OCI-LY3 (cell line): ENCODE results near the gene PIP5K1B.

Source experiments
- H2AFZ ChIP-seq: fragments of 200-600, 300-600 bp; shearing (Covaris generic); 2 replicates; pipeline ENCODE4 v1.6.0; 2014; ENCODE audit warnings: antibody characterized with exemption, low read depth, low read length
- H3K27ac ChIP-seq: fragments of 200-600, 300-600 bp; sonication (generic); 2 replicates; pipeline ENCODE4 v1.5.1; 2014; ENCODE audit warnings: mild to moderate bottlenecking, low read length, moderate library complexity, mixed read lengths
- H3K27me3 ChIP-seq: fragments of 200-600, 300-600 bp; sonication (generic); 2 replicates; pipeline ENCODE4 v1.6.1; 2014; ENCODE audit warnings: low read depth, low read length, mixed read lengths
- H3K36me3 ChIP-seq: fragments of 200-600, 300-600 bp; sonication (generic); replicated peaks from 2 replicates; pipeline ENCODE3; 2014; ENCODE audit warnings: low read depth, low read length, mixed read lengths
- H3K4me1 ChIP-seq: fragments of 300-600, 200-600 bp; sonication (generic); 2 replicates; pipeline ENCODE4 v1.6.1; 2014; ENCODE audit warnings: low read length, mixed read lengths
- H3K4me2 ChIP-seq: fragments of 200-600, 300-600 bp; sonication (generic); 2 replicates; pipeline ENCODE4 v1.6.1; 2014; ENCODE audit warnings: low read length, mixed read lengths
- H3K4me3 ChIP-seq: fragments of 300-600, 200-600 bp; sonication (generic); 2 replicates; pipeline ENCODE4 v1.5.1; 2014; ENCODE audit warnings: antibody characterized with exemption, mild to moderate bottlenecking, low read length, moderate library complexity
- H3K79me2 ChIP-seq: fragments of 300-600, 200-600 bp; shearing (Covaris generic); 2 replicates; pipeline ENCODE4 v1.6.1; 2014; ENCODE audit warnings: mild to moderate bottlenecking, low read length, mixed read lengths
- H3K9ac ChIP-seq: fragments of 300-600, 200-600 bp; shearing (Covaris generic); 2 replicates; pipeline ENCODE4 v1.6.0; 2014; ENCODE audit warnings: mild to moderate bottlenecking, low read length, moderate library complexity
- H3K9me3 ChIP-seq: fragments of 200-600, 300-600 bp; shearing (Covaris generic); 2 replicates; pipeline ENCODE4 v1.6.1; 2014; ENCODE audit warnings: low read length, mixed read lengths; ENCODE audit not compliant: insufficient read depth
- H4K20me1 ChIP-seq: fragments of 200-600, 300-600 bp; sonication (generic); 2 replicates; pipeline ENCODE4 v1.6.1; 2016; ENCODE audit warnings: low read length, mixed read lengths; ENCODE audit not compliant: insufficient read depth
- EZH2phosphoT487 ChIP-seq: fragments of 200-600 bp; shearing (Covaris generic); IDR thresholded peaks from 2 replicates; pipeline ENCODE4 v1.6.1; 2018; ENCODE audit warnings: antibody characterized with exemption, mixed run types, low read depth
- TF ChIP-seq, protein P1 (sequence below): fragments of 200-600, 300-600 bp; sonication (generic); IDR thresholded peaks from 2 replicates; pipeline ENCODE4 v1.5.1; 2014; ENCODE audit warnings: antibody characterized with exemption, low read length, low read depth

The PIP5K1B gene

DNA sequence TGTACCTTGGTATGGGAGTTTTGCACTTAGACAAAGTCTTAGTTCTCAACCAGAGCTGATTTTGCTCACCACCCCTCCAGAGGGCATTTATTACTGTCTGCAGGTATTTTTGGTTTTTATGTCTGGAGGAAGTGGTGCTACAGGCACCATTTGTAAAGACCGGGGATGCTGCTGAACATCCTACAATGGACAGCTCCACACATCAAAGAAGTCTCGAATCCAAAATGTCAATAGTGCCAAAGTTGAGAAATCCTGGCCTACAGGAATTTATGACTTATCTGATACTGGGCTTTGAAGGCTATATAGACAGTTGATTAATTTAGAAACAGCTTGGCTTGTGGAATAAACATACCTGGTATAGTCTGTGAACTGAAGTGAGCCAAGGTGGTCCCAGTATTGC is 137.5 kb downstream of the PIP5K1B start:
- no peak overlapping the region for H3K4me3 ChIP-seq
- H3K9ac ChIP-seq, result no peak overlapping the region
- no peaks in the 10 kb centered on the region for H3K36me3 ChIP-seq
- no peak for TF ChIP-seq EZH2phosphoT487
- TF ChIP-seq, protein P1, sequence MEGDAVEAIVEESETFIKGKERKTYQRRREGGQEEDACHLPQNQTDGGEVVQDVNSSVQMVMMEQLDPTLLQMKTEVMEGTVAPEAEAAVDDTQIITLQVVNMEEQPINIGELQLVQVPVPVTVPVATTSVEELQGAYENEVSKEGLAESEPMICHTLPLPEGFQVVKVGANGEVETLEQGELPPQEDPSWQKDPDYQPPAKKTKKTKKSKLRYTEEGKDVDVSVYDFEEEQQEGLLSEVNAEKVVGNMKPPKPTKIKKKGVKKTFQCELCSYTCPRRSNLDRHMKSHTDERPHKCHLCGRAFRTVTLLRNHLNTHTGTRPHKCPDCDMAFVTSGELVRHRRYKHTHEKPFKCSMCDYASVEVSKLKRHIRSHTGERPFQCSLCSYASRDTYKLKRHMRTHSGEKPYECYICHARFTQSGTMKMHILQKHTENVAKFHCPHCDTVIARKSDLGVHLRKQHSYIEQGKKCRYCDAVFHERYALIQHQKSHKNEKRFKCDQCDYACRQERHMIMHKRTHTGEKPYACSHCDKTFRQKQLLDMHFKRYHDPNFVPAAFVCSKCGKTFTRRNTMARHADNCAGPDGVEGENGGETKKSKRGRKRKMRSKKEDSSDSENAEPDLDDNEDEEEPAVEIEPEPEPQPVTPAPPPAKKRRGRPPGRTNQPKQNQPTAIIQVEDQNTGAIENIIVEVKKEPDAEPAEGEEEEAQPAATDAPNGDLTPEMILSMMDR, result no peak
- no peaks in the 10 kb centered on the region for H3K79me2 ChIP-seq
- H3K27me3 ChIP-seq, result no peaks in the 10 kb centered on the region
- no peak overlapping the region for H3K4me2 ChIP-seq
- no peaks in the 10 kb centered on the region for H3K9me3 ChIP-seq
- no peaks in the 10 kb centered on the region for H4K20me1 ChIP-seq
- H3K27ac ChIP-seq, result no peak overlapping the region
- no peak overlapping the region for H2AFZ ChIP-seq
- peaks cover 15% of the 10 kb centered on the region for H3K4me1 ChIP-seq

- Histone ChIP-seq H3K4me1 (peaks cover 15% of the 10 kb centered on the region), H3K4me3 (no peak overlapping the region), H3K79me2 (no peaks in the 10 kb centered on the region), H2AFZ (no peak overlapping the region), H3K27ac (no peak overlapping the region), H3K9ac (no peak overlapping the region), H3K36me3 (no peaks in the 10 kb centered on the region), H3K9me3 (no peaks in the 10 kb centered on the region), H3K27me3 (no peaks in the 10 kb centered on the region), H4K20me1 (no peaks in the 10 kb centered on the region), H3K4me2 (no peak overlapping the region)
- TF ChIP-seq EZH2phosphoT487, result no peak
- TF ChIP-seq, protein P1, result no peak
Measured at GRCh38 chr9:68843239-68843638, 138.2 kb downstream of the PIP5K1B start.

DNA sequence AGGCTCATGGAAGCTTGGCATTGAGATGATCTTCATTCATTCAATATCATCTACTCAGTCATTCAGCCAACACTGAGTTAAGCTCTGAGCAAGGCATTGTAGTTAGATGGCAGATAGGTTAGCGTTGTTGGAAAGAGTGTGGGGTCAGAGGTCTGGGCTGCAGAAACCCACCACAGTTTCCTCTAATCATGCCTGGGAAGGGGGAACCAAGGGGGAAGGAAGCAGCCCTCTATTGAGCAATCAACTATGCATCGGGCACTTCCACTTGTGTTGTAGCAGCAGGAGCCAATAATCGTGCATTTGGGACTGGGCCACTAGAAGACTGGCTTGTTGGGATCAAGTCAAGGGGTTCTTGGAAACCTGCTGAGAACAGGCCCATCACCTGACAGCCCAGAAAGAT is 139.1 kb downstream of the PIP5K1B start:
- H3K4me2 ChIP-seq, result no peak overlapping the region
- H3K27ac ChIP-seq, result no peak overlapping the region
- no peaks in the 10 kb centered on the region for H3K27me3 ChIP-seq
- no peaks in the 10 kb centered on the region for H3K9me3 ChIP-seq
- no peak overlapping the region for H3K4me3 ChIP-seq
- no peaks in the 10 kb centered on the region for H3K79me2 ChIP-seq
- H3K9ac ChIP-seq, result no peak overlapping the region
- no peaks in the 10 kb centered on the region for H3K36me3 ChIP-seq
- H4K20me1 ChIP-seq, result no peaks in the 10 kb centered on the region
- no peak overlapping the region for H2AFZ ChIP-seq
- peaks cover 15% of the 10 kb centered on the region for H3K4me1 ChIP-seq
- TF ChIP-seq, protein P1, result no peak
- no peak for TF ChIP-seq EZH2phosphoT487

DNA sequence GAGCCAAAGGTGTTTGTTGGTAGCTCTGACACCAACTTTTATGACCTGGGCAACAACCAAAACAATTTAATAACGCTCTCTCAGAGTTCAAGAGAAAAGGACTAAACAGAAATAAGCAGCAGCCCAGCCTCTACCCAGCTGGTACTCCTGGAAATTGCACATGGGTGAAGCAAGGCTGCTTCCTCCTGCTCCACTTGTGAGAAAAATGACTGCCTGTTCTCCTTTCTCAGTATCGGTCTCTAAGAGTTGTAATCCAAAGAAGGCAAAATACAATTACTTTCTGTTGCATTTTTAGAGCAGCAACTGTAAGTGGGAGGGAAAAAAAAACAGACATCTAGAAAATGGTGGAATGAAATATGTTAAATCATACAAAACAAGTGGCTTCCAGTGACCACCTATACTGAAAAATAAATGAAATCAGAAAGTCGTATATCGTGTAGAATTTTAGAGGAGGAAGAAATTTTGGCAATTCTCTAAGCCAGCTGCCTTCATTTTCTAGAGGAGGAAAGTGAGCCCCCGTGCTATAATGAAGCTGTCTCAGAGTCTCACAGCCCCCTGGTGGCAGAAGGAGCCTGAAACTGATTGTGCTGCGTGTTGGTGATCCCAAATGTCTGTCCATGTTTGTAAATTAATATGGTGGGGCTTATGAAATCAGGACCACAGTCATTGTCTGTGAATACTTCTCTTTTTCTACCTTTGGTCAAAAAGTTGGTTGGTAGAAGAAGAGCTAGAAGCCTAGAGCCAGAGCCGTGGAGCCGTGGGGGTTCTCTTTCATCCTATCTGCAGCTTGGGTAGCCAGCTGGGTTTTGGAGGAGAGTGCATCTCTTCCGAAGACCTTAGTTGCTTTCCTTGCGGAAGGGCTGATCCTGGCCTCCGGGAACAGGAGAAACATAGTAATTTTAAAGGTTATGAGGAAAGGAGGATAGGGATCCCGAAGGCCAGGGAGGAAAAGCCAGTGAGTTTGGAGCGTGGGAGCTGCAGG is 139.9 kb downstream of the PIP5K1B start:
- no peak for TF ChIP-seq EZH2phosphoT487
- TF ChIP-seq, protein P1, result peak; percentile 55
- no peaks in the 10 kb centered on the region for H3K36me3 ChIP-seq
- H3K27ac ChIP-seq, result no peak overlapping the region
- H3K4me2 ChIP-seq, result 0 out of 2 replicates have a peak overlapping the region, but pooled peaks have one; percentile 20
- no peak overlapping the region for H3K4me3 ChIP-seq
- H3K9ac ChIP-seq, result no peak overlapping the region
- no peaks in the 10 kb centered on the region for H3K27me3 ChIP-seq
- H3K9me3 ChIP-seq, result no peaks in the 10 kb centered on the region
- no peak overlapping the region for H2AFZ ChIP-seq
- peaks cover 15% of the 10 kb centered on the region for H3K4me1 ChIP-seq
- H3K79me2 ChIP-seq, result no peaks in the 10 kb centered on the region
- H4K20me1 ChIP-seq, result no peaks in the 10 kb centered on the region
